Gastrocnemius medialis (tissue), 4 donors: Measurements from ENCODE around the gene ALK.

Experiments
- POLR2A ChIP-seq, 2 donors: fragments of 450-650 bp; IDR thresholded peaks; one replicate each; pipeline ENCODE4 v1.6.1; 2017; ENCODE audit warnings: antibody characterized with exemption in 2 of 2, mild to moderate bottlenecking in 2 of 2, moderate library complexity in 2 of 2
- TF ChIP-seq, protein P1 (sequence below), 5 experiments: fragments of 450-650 bp in 3 of 5; fragments of 200-600 bp in 2 of 5; sonication (generic) in 2 of 5; IDR thresholded peaks in 4 of 5; conservative IDR thresholded peaks in 1 of 5; 1 replicate in 4 of 5; 2 replicates in 1 of 5; pipeline ENCODE4 v1.5.1; 2016 to 2019; ENCODE audit warnings: antibody characterized with exemption in 5 of 5, mild to moderate bottlenecking in 3 of 5, moderate library complexity in 3 of 5

GRCh38 chr2:29222381-29223179 lies 698.8 kb downstream of the ALK start:
- no peak for TF ChIP-seq POLR2A (IDR thresholded peaks at IDR 0.05)
- TF ChIP-seq, protein P1, sequence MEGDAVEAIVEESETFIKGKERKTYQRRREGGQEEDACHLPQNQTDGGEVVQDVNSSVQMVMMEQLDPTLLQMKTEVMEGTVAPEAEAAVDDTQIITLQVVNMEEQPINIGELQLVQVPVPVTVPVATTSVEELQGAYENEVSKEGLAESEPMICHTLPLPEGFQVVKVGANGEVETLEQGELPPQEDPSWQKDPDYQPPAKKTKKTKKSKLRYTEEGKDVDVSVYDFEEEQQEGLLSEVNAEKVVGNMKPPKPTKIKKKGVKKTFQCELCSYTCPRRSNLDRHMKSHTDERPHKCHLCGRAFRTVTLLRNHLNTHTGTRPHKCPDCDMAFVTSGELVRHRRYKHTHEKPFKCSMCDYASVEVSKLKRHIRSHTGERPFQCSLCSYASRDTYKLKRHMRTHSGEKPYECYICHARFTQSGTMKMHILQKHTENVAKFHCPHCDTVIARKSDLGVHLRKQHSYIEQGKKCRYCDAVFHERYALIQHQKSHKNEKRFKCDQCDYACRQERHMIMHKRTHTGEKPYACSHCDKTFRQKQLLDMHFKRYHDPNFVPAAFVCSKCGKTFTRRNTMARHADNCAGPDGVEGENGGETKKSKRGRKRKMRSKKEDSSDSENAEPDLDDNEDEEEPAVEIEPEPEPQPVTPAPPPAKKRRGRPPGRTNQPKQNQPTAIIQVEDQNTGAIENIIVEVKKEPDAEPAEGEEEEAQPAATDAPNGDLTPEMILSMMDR (IDR thresholded peaks at IDR 0.05 in 4 of 5, conservative IDR thresholded peaks at IDR 0.05 in 1 of 5): no peak
